ENCODE data around the gene ZFTA. TPM values are rescaled to one million over a fixed set of nuclear protein-coding genes. Genes with fewer than 3 reads are reported as not detected.

The ZFTA gene
- total and polyA plus RNA-seq, 4 donors = 1.7 to 12.1 (median 6.8) TPM

- Histone ChIP-seq H3K4me1 (ENCODE audit: control insufficient read depth in 4 of 4, insufficient read depth in 4 of 4, low read length in 3 of 4) (peaks cover 0 to 5% (median 0%) of the 10 kb centered on the region in 4 donors), H3K4me3 (ENCODE audit: low read depth in 1 of 3, low read length in 3 of 3) (no peak overlapping the region), H3K36me3 (ENCODE audit: control insufficient read depth in 4 of 4, insufficient read depth in 3 of 4, low read depth in 1 of 4, low read length in 3 of 4) (no peaks in the 10 kb centered on the region), H3K9ac (ENCODE audit: low read depth in 1 of 2, low read length in 2 of 2) (no peak overlapping the region), H3K9me3 (ENCODE audit: control insufficient read depth in 4 of 4, low read length in 3 of 4) (no peaks in the 10 kb centered on the region), H3K27me3 (ENCODE audit: control insufficient read depth in 4 of 4, insufficient read depth in 4 of 4, low read length in 3 of 4) (no peaks in the 10 kb centered on the region), H3K27ac (ENCODE audit: low read depth in 1 of 2, low read length in 2 of 2) (no peak overlapping the region)
- WGBS = 34% methylated on average over 7 of the region's 7 CpGs
- no peak for DNase-seq (ENCODE audit: low spot score)
- TF ChIP-seq SP1 (IDR thresholded peaks at IDR 0.05) (peak; percentile 30), RAD21 (IDR thresholded peaks at IDR 0.05) (no peak), YY1 (IDR thresholded peaks at IDR 0.05) (peak; percentile 31)
Observed at GRCh38 chr11:63783925-63784592, 15.5 kb upstream of the ZFTA start.

GRCh38 chr11:63782749-63783148 is 14.2 kb upstream of the ZFTA start:
- no peak overlapping the region for H3K9ac ChIP-seq (ENCODE audit: low read depth in 1 of 2, low read length in 2 of 2)
- H3K9me3 ChIP-seq (ENCODE audit: control insufficient read depth in 4 of 4, low read length in 3 of 4) = no peaks in the 10 kb centered on the region
- 97% methylated on average over 6 of the region's 6 CpGs for WGBS
- no peak overlapping the region for H3K4me3 ChIP-seq (ENCODE audit: low read depth in 1 of 3, low read length in 3 of 3)
- DNase-seq (ENCODE audit: low spot score) = no peak
- H3K4me1 ChIP-seq (ENCODE audit: control insufficient read depth in 4 of 4, insufficient read depth in 4 of 4, low read length in 3 of 4) = peaks cover 0 to 5% (median 0%) of the 10 kb centered on the region in 4 donors
- no peak for TF ChIP-seq RAD21 (IDR thresholded peaks at IDR 0.05)
- no peak for TF ChIP-seq REST (IDR thresholded peaks at IDR 0.05)
- no peak for TF ChIP-seq GABPA (IDR thresholded peaks at IDR 0.05 in 1 of 2, conservative IDR thresholded peaks at IDR 0.05 in 1 of 2)
- no peak for TF ChIP-seq JUND (IDR thresholded peaks at IDR 0.05)
- no peak for TF ChIP-seq HNF4A (conservative IDR thresholded peaks at IDR 0.05)
- no peak for TF ChIP-seq ATF3 (IDR thresholded peaks at IDR 0.05)
- no peak for TF ChIP-seq FOXA1 (IDR thresholded peaks at IDR 0.05)
- no peak for TF ChIP-seq ZBTB33 (IDR thresholded peaks at IDR 0.05)
- no peak for TF ChIP-seq NR2F2 (IDR thresholded peaks at IDR 0.05)
- TF ChIP-seq FOXA2 (IDR thresholded peaks at IDR 0.05) = no peak
- TF ChIP-seq YY1 (IDR thresholded peaks at IDR 0.05) = no peak
- TF ChIP-seq EGR1 (IDR thresholded peaks at IDR 0.05; ENCODE audit: low read depth in 2 of 2) = no peak
- TF ChIP-seq SP1 (IDR thresholded peaks at IDR 0.05) = no peak
- TF ChIP-seq RXRA (IDR thresholded peaks at IDR 0.05) = no peak
- TF ChIP-seq CTCF (IDR thresholded peaks at IDR 0.05; ENCODE audit: low read depth, low read length, missing input control) = no peak
- H3K36me3 ChIP-seq (ENCODE audit: control insufficient read depth in 4 of 4, insufficient read depth in 3 of 4, low read depth in 1 of 4, low read length in 3 of 4) = no peaks in the 10 kb centered on the region
- no peaks in the 10 kb centered on the region for H3K27me3 ChIP-seq (ENCODE audit: control insufficient read depth in 4 of 4, insufficient read depth in 4 of 4, low read length in 3 of 4)
- H3K27ac ChIP-seq (ENCODE audit: low read depth in 1 of 2, low read length in 2 of 2) = no peak overlapping the region
